HepG2 (cell line): ENCODE measurements around the gene SLC9A5. TPM values are rescaled to one million over a fixed set of nuclear protein-coding genes. Genes with fewer than 3 reads are reported as not detected.

Source experiments
- ARHGAP35 ChIP-seq: sonication (generic); formaldehyde crosslinking; IDR thresholded peaks from 2 replicates; pipeline ENCODE4 v1.9.0; 2022; ENCODE audit warnings: mild to moderate bottlenecking, inconsistent platforms, moderate library complexity, missing genetic modification reagents, borderline replicate concordance
- EZH2 ChIP-seq: conservative IDR thresholded peaks from 2 replicates; pipeline ENCODE4 v1.6.1; 2012; ENCODE audit warnings: mild to moderate bottlenecking, low read depth, low read length, moderate library complexity
- GZF1 ChIP-seq: sonication (generic); formaldehyde crosslinking; IDR thresholded peaks from 2 replicates; pipeline ENCODE4 v1.5.1; 2020; ENCODE audit warnings: mild to moderate bottlenecking, missing genetic modification reagents
- KDM5B ChIP-seq: sonication (generic); formaldehyde crosslinking; IDR thresholded peaks from 2 replicates; pipeline ENCODE4 v1.4.0; 2020; ENCODE audit warnings: missing genetic modification reagents, mild to moderate bottlenecking, borderline replicate concordance
- PHF20 ChIP-seq: sonication (generic); formaldehyde crosslinking; IDR thresholded peaks from 2 replicates; pipeline ENCODE4 v1.5.0; 2020; ENCODE audit warnings: mild to moderate bottlenecking, missing genetic modification reagents
- SMYD3 ChIP-seq: sonication (generic); formaldehyde crosslinking; IDR thresholded peaks from 2 replicates; pipeline ENCODE4 v1.8.1; 2023; ENCODE audit warnings: mild to moderate bottlenecking, missing genetic modification reagents
- SNAI1 ChIP-seq: sonication (generic); formaldehyde crosslinking; IDR thresholded peaks from 2 replicates; pipeline ENCODE4 v1.5.0; 2020; ENCODE audit warnings: mild to moderate bottlenecking, missing genetic modification reagents, borderline replicate concordance
- SPEN ChIP-seq: sonication (generic); formaldehyde crosslinking; IDR thresholded peaks from 2 replicates; pipeline ENCODE4 v1.5.1; 2020; ENCODE audit warnings: low read depth, mild to moderate bottlenecking, missing genetic modification reagents
- ZNF333 ChIP-seq: sonication (generic); formaldehyde crosslinking; IDR thresholded peaks from 2 replicates; pipeline ENCODE4 v1.4.0; 2020; ENCODE audit warnings: mild to moderate bottlenecking, missing genetic modification reagents, borderline replicate concordance
- ZNF552 ChIP-seq: sonication (generic); formaldehyde crosslinking; IDR thresholded peaks from 2 replicates; pipeline ENCODE4 v1.9.0; 2022; ENCODE audit warnings: missing genetic modification reagents, mild to moderate bottlenecking, borderline replicate concordance
- ZNF639 ChIP-seq: conservative IDR thresholded peaks from 2 replicates; pipeline ENCODE4 v1.6.1; 2018; ENCODE audit warnings: missing genetic modification reagents
- ZNF724P ChIP-seq: sonication (generic); formaldehyde crosslinking; IDR thresholded peaks from 2 replicates; pipeline ENCODE4 v1.8.0; 2022; ENCODE audit warnings: missing genetic modification reagents, borderline replicate concordance
- ZNF768 ChIP-seq: sonication (generic); formaldehyde crosslinking; IDR thresholded peaks from 2 replicates; pipeline ENCODE4 v1.4.0; 2020; ENCODE audit warnings: missing genetic modification reagents
- polyA plus RNA-seq, 8 experiments: library from polyadenylated mRNA; depleted of rRNA in 3 of 8; stranded (reverse) in 7 of 8; unstranded in 1 of 8; fragments of >200 nt; fragmentation: Illumina TruSeq in 4 of 8; extraction: Trizol in 4 of 8; gene quantifications; 2 replicates each; pipeline versions ENCODE4 v1.2.1 to v1.2.3, GENCODE V29; 2011 to 2016; ENCODE audit warnings: low read depth in 4 of 8, missing spikeins in 1 of 8, mixed read lengths in 1 of 8; ENCODE audit not compliant: insufficient read depth in 1 of 8
- total RNA-seq, 5 experiments: library from RNA; depleted of rRNA; stranded (reverse); fragments of >200 nt; fragmentation: Illumina TruSeq; extraction: Trizol; gene quantifications; 2 replicates each; pipeline ENCODE4 v1.2.3, GENCODE V29; 2016; ENCODE audit warnings: low read depth in 1 of 5

Gene SLC9A5
- total and polyA plus RNA-seq, 2 of the 13 experiments (the other 11 are each of a cell fraction or from before 2014, with no cell fraction given) = 0.58 to 1.4 TPM

GRCh38 chr16:67246081-67246755, 2.6 kb upstream of the SLC9A5 start (continued):
- TF ChIP-seq SMYD3 (CRISPR knock-in tag) = peak; percentile 90; the same call in 1 of the 2 replicates
- TF ChIP-seq EZH2 = no peak
- peak; percentile 58; the same call in 1 of the 2 replicates for TF ChIP-seq GZF1 (CRISPR knock-in tag)
- peak; percentile 72 for TF ChIP-seq SPEN
- peak; percentile 94 for TF ChIP-seq SNAI1 (CRISPR knock-in tag)
- TF ChIP-seq PHF20 = peak; percentile 81
- no peak; the same call in 1 of the 2 replicates for TF ChIP-seq ZNF552
- TF ChIP-seq KDM5B (CRISPR knock-in tag) = peak; percentile 96
- TF ChIP-seq ZNF768 (CRISPR knock-in tag) = peak; percentile 59; the same call in 1 of the 2 replicates
- peak; percentile 79; the same call in 1 of the 2 replicates for TF ChIP-seq ZNF724P (CRISPR knock-in tag)
- TF ChIP-seq ZNF639 (CRISPR knock-in tag) = peak; percentile 75
- TF ChIP-seq ZNF333 (CRISPR knock-in tag) = no peak; the same call in none of the 2 replicates
- TF ChIP-seq ARHGAP35 (CRISPR knock-in tag) = peak; percentile 94
- TF ChIP-seq, all 625 proteins: peak for 391
